Activated T-helper 9 cell treated with anti-CD3 and anti-CD28 coated beads, Interleukin-2, amount 50 U/mL, for 16 hours (primary cell): Measurements from ENCODE around the gene CAMTA1.
A peak's percentile ranks its signal among the peaks of the same experiment; 100 is the strongest.

Experiments
- DNase-seq: peaks from one replicate; pipeline ENCODE4 v3.0.0-alpha.2; 2020; ENCODE audit warnings: low read depth

Gene CAMTA1

DNA sequence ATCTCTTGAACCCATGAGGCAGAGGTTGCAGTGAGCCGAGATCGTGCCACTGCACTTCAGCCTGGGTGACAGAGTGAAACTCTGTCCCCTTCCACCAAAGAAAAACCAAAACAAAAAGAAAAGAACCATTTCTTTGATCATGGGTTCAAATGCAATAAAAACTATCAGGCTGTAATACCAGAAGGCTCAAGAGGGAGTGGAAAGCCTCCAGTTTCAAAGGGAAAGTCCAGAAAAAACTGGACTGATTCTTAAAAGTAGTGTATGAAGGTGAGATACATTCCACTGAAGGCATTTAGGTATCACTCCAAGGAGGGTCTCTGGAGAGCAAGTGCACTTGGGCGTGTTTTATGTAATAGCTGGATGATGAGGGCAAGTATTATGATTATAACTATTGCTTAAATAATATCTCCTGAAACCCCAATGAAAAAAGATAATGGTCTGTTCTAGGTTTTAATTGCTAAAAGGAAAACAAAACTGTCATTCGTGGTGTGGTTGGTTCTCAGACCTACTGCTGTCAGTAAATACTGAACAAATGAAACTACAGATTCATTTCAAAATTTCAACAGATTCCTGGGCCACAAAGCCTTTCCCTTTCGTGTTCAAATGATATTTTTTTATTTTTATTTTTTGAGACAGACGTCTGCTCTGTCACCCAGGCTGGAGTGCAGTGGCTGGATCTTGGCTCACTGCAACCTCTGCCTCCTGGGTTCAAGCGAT, 6.0 kb upstream of the CAMTA1 start:
- DNase-seq = no peak

DNA sequence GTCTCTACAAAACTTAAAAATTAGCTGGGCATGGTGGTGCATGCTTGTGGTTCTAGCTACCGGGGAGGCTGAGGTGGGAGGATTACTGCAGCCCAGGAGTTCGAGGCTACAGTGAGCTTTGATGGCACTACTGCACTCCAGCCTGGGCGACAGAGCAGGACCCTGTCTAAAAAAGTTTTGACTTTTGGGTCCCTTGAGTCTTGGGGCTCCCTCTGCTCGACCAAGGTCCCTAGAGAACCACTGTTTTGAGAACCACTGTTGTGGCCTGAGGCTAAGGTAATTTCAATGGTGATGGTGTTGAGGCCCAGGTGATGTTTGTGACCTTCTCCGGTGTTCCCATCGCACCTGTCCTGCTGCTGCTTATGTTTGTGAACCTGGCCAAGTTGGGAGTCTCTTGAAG, 3.1 kb upstream of the CAMTA1 start:
- no peak for DNase-seq

DNA sequence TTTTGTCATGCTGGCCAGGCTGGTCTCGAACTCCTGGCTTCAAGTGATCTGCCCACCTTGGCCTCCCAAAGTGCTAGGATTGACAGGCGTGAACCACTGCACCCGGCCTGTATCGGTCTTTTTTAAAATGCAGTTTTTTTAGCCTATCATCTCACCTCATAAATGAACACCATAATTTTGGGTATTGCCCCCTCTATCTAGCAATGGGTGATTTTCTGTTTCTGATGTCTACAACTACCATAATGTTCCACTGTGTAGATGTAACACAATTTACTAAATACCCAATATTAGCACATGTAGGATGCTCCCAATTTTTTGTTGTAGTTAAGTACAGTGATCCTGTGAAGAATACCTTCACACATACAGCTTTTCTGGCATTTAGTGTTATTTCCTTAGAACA, 2.0 kb upstream of the CAMTA1 start:
- DNase-seq = no peak

DNA sequence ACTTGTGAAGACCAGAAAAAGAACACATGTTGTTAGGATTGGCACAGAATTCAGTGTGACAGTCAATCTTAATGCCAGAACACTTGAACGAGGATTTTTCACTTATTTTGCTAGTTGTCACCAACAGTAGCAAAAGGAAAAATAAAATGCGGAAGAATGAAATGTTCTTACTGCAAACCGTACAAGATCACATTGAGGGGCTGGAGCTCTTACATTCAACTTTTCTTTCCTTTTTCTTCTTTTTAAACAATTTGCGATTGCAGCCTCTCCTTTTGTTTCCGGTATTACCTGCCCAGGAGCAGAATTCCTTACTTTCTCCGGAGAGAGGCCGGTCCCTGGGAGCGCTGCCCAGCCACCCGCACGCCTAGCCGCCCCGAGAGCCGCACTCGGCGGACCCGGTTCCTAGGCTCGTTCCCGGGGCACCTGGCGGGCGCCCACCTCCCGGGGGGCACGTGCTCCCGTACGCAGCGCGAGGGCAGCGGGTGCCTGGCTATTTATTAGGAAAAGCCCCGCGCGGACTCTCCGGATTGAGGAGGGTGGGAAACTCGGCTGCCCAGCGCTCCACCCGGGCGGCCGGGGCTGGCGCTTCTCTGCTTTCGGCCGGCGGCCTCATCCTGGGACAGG, 1.2 kb upstream of the CAMTA1 start:
- DNase-seq = no peak

DNA sequence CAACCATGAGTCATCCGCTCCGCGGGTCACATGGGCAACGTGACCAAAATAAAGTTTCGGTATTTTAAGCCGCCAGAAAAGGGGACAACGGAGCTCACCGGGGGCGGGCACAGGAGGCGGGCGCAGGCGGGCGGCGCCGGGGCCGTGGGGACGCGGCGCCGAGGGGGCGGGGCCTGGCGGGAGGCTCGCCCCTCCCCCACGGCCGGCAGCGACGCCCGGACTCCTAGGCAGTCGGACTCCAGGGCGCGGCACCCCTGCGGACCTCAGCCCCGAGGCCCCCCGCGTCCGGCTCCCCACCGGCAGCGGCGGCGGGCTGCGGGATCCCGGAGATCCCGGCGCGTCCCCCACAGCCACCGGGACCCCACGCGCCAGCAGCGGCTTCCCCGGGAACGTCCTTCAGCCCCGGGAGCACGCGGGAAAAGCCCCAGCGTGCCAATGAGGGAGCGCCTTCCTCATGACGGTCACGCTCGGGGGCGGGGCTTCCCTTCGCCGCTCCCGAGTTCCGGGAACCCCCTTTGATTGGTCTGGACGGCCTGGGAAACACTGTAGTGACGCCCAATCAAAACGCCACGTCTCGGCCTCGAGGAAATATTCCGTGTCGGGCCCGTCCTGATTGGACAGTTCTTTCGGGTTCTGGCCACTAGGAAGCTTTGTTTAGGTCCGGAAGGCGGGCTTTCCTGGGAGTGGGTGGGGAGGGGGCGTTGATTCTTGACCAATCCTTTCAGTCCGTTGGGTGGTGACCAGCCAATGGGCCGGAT, 515 bp upstream of the CAMTA1 start:
- DNase-seq = peak; percentile 98

DNA sequence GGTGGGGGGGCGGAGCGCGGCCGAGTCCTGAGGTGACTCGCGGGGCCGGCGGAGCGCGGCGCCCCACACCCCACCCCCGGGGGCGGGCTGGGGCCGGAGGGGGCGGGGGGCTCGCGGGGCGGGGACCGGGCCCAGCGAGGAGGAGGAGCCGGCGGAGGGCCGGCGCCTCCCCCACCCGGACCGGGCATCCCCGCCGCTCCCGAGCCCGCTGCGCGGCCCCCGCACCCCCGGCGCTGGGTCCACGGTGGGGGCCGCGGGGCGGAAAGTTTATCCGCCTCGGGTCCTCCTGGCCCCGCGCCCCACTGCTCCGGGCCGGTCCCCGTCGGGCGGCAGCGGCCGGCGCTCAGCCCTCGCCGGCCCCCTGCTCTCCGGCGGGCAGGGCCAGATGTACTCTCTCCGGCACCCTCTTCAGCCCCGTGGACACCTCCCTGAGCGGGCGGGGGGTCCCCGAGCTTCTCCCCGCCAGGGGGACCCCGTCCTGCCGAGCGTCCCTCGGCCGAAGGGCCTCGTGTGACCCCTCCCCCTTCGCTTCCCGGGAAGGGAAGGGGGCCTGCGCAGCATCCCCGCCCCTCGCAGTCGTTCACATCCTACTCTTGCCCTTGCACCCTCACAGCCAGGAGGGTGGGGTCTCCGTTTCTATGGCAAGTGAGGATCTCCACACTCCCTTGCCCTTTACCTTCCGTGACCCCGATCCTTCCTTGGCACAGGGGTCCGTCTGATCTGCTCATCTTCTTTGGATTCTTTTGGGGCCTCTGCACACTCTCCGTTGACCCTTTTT, 663 bp downstream of the CAMTA1 start:
- DNase-seq = peak; percentile 47

DNA sequence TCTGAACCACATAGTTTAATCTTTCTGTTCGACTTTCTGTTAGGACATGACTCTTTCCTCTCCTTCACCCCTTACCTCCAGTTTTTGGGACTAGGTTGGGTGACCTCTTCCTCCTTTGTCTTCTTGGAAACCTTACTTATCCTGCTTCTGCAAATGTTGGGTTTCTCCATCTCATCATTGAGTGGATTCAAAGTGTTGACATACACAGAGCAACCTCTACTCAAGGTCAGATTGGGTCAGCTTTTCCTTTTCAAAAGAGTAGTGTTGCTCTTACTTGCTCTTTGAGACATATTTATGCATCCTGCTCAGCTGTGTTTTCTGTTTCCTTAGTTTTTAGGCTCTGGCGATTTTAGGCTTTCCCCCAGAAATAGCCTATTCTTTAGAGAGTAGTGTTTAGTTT, 3.7 kb downstream of the CAMTA1 start:
- DNase-seq = no peak

DNA sequence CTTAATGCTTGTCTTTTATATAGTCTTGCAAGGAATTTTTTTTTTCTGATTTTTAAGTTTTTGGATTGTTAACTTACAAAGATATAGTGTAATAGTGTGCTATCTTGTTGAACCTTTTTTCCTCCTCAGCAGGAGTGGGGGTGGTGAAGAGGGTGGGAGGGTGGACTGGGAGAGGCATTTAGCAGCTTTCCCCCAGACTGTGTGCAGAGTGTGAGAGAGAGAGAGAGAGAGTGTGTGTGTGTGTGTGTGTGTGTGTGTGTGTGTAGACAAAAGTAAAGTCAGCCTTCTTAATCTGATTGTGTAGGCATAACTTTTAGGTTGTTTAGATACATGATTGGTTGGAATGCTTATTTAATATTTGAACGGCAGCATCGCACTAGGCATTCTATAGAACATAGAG, 4.9 kb downstream of the CAMTA1 start:
- DNase-seq = no peak

DNA sequence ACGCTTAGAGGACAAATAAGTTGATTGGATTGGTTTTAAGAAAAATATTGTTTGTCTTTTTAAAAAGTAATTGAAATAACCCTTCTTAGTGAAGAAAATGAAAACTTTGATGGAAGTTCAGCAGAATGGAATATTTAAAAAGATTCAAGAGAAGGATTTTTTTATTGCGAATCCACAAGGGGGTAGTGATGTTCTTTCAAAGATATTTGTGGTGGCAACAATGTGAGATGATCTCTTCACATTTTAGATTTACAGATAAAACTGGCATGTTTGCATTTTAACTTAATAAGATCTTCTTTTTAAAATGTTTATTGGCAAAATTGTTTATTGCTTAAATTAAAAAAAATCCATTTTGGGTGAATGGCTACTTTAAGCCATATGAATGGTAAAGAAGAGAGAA, 8.9 kb downstream of the CAMTA1 start:
- no peak for DNase-seq

DNA sequence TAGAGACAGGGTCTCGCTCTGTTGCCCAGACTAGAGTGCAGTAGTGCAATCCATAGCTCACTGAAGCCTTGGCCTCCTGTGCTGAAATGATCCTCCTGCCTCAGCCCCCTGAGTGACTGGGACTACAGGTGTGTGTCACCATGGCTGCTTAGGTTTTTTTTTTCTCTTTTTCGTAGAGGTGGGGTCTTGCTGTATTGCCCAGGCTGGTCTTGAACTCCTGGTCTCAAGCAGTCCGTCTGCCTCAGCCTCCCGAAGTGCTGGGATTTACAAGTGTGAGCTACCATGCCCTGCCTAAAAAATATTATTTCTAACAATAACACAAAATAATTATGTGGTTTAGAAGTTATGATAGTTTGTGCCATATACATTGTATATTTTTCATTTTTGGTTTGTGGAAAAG, 9.9 kb downstream of the CAMTA1 start:
- no peak for DNase-seq

DNA sequence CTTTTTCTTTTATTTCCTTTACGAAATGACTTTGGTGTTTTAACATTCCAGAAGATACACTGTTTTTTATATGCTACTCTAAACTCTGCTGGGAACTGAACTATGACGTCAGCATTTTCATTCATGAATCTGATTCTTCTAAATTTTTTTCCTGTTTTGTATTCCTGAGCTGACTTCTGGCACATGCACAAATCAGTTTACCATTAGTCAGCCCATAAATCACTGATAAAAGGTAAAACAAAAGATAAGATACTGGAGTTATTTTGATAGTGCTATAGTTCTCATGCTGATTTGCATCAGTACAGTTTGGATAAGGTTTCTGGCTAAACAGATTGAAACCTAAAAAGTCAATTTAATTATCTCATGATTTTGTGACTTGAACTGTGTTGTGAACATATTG, 10.4 kb downstream of the CAMTA1 start:
- no peak for DNase-seq

DNA sequence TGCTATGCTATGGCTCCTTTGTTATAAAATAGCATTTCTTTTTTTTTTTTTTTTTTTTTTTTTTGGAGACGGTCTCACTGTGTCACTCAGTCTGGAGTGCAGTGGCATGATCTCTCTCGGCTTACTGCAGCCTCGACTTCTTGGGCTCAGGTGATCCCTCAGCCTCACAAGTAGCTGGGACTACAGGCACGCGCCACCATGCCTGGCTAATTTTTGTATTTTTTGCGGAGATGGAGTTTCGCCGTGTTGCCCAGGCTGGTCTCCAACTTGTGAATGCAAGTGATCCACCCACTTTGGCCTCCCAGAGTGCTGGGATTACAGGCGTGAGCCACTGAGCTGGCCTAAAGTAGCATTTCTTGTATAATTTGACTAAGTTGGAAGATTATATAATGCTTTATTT, 10.8 kb downstream of the CAMTA1 start:
- DNase-seq = no peak

DNA sequence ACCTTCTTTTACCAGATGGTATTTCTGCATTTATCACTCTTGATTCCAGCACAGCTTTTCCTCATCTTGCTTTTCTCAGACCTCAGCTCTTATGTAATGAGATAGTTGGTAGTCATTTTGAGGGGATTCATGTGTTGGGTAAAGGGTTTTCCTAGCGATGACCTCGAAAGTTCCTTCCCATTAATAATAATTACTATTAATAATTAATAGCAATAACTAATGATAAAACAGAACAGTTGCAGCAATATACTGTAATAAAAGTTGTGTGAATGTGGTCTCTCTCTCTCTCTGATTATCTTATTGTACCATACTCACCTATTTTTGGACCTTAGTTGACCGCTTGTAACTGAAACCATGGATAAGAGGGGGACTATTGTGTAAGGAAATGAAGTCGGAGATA, 14.2 kb downstream of the CAMTA1 start:
- DNase-seq = no peak

DNA sequence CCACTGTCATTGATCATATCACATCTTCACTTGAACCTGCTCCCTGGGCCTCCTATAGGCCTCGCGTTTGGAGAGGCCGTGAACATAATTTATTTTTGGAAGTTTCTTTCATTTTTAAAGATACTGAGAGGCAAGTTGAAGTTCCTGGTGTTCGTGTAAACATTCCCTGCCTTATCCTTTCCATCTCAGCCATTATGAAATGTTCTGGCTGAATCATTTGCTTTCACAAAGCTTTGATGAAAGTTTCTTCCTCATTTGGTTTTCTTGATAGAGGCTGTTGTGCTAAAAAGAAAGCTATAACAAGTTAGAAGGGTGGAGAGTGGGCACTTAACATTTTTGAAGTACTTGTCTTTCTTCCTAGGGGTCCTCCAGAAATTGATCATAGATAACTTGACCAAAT, 15.5 kb downstream of the CAMTA1 start:
- no peak for DNase-seq

DNA sequence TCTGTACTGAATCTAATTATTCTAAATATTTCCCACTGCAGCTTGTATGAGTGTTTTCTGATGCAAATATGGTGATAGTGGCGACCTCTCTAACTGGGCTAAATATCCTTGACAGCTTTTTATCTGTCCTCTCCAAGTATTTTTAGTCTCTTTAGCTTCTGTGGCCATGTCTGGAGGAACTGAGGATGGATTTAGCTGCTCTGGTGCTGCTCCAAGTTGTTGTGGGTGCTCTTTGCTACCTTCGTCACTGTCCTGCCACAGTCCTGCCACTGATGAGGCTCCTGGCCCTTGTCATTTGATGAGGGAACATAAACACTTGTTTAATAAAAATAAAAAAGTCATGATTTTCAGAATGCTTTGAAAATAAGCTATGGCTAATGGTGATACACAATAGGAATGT, 15.9 kb downstream of the CAMTA1 start:
- DNase-seq = no peak

DNA sequence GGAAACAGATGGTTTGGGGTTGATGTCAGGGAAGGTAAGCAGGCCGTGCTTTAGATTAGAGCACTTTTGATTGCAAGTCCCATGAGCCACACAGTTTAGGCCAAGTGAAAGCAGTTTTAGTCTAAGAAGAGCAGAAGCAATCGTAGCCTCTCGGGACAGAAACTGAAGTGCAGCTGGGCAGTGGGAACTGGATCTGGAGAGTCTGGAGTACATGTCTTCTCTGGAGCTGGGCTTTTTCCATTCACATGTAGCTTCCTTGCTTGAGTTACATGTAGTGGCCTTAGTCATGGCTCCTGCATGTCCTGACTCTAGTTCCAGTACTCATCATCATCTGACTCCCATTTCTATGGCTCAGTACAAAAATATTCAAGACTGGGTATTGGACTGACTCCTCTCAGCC, 16.7 kb downstream of the CAMTA1 start:
- no peak for DNase-seq

DNA sequence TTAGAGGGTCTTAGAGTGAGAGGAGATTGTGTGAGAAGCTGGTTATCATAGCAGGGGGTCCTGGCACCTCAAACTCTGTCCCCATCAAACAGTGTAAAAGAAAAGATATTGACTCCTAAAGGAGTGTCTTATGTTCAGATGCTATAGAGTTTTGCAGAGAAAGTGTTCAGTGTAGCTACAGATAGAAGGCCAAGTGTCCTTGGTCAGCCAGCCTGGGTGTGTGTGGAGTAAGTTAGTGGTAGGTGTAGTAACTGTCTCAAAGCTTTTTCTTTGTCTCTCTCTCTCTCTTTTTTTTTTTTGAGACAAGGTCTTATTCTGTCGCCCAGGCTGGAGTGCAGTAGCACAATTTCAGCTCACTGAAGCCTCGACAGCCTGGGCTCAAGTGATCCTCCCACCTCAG, 17.2 kb downstream of the CAMTA1 start:
- no peak for DNase-seq

DNA sequence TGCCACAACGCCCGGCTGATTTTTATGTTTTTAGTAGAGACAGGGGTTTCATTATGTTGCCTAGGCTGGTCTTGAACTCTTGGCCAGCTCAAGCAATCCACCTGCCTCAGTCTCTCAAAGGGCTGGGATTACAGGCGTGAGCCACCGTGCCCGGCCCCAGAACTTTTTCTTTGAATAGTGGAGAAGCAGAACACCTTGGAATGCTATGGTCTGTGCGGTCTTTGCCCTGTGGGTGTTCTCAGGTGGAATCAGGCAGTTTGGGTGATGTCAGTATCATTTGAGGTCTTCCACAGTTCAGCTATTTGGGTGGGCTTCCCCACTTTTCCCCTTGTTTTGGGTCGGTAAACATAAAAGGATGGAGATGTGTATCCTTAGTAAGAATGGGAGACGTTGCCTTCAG, 17.6 kb downstream of the CAMTA1 start:
- no peak for DNase-seq

DNA sequence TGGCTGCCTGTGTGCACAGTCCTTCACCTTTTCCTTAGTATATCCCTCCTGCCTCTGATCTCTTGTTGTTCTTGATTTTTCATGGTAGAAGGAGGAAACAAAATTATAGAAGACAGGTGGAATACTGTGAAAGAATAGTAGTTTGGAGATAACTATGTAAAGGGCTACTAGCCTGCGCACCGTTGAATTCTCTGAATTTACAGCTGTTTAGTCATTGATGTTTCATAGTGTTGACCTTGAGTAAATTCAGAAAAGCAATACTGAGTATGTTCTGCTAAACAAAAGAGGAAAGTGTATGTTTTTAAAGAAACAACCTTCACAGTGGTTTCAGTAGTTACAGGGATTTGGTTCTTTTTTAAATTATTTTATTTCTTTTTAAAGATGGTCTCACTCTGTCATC, 18.1 kb downstream of the CAMTA1 start:
- DNase-seq = no peak

DNA sequence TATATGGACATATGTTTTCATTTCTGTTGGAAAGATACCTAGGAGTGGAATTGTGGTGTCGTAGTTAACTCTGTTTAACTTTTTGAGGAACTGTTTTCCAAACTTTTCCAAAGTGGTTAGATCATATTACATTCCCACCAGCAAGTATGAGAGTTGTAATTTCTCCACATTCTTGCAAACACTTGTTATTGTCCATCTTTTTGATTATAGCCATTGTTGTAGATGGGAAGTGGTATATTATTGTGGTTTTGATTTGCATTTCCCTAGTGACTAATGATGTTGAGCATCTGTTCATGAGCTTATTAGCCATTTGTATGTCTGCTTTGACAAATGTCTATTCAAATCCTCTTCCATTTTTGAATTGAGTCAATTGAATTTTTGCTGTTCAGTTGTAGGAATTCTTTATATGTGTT, 19.8 kb downstream of the CAMTA1 start:
- no peak for DNase-seq

DNA sequence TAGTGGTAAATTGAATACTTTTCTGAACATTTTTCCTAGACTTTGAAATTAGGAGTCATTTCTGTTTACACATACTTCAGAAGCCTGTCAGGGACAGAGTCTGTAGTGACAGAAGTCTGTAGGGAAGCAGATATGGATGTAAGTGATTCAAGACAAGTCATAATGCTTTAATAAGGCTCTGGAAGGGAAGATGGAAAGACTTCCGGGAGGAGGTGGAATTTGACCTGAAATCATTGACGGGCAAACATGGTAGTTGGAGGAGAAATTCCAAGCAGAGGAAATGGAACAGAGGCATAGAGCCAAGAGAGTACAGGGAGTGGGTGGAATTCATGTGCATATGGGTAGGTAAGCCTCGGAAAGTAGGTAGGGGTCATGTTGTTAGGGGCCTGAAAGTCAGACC, 22.5 kb downstream of the CAMTA1 start:
- no peak for DNase-seq

DNA sequence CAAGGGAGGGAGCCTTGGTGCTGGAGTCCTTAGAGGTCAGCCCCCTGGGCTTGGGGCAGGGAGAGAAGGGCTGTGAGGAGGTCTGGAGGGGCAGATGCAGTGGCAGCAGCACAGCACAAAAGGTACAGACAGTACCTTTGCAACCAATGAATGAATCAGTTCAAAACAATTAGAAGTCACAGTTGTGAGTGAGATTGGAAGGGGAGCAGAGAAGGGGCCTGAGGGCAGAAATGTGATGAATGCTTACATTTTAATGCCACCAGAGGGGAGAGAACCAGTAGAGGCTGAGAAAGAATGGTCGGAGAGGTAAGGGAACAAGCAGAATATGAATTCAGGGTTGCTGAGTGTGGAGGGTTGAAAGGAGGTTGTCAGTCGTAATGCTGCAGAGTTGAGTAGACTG, 24.2 kb downstream of the CAMTA1 start:
- no peak for DNase-seq
